ENCODE results near the gene SGSM1.

GRCh38 chr22:24972369-24972768 is 166.4 kb downstream of the SGSM1 start:
- TF ChIP-seq CTCF (IDR thresholded peaks at IDR 0.05) (no peak), EZH2phosphoT487 (IDR thresholded peaks at IDR 0.05; ENCODE audit: borderline replicate concordance, low read depth) (no peak), TCF12 (IDR thresholded peaks at IDR 0.05) (no peak), SMC3 (IDR thresholded peaks at IDR 0.05; ENCODE audit: low read depth, low read length) (no peak), RFX5 (IDR thresholded peaks at IDR 0.05; ENCODE audit: low read length) (no peak)

Measured in SK-N-SH (cell line).